DND-41 (cell line): ENCODE measurements around the gene TOMM70.

Experiments used
- ATAC-seq: fragments of 200-7000 bp; cut with Tn5 transposase; 3 replicates; pipeline ENCODE4 v1.9.1; 2021; ENCODE audit warnings: low read depth; ENCODE audit not compliant: insufficient read depth
- DNase-seq: peaks from one replicate; pipeline ENCODE4 v3.0.0-alpha.2; 2020
- H2AFZ ChIP-seq: 2 replicates; pipeline ENCODE4 v1.6.0; 2012; ENCODE audit warnings: low read depth, low read length
- H3K27ac ChIP-seq: 2 replicates; pipeline ENCODE4 v1.5.1; 2012; ENCODE audit warnings: low read length, inconsistent platforms
- H3K27me3 ChIP-seq: fragments of 200-600 bp; sonication (generic); 2 replicates; pipeline ENCODE4 v1.6.0; 2012; ENCODE audit warnings: low read length, mild to moderate bottlenecking, inconsistent platforms; ENCODE audit not compliant: insufficient read depth, poor library complexity
- H3K36me3 ChIP-seq: 2 replicates; pipeline ENCODE4 v1.5.1; 2012; ENCODE audit warnings: low read length, inconsistent platforms; ENCODE audit not compliant: insufficient read depth
- H3K4me1 ChIP-seq: 2 replicates; pipeline ENCODE4 v1.5.1; 2012; ENCODE audit warnings: mild to moderate bottlenecking, low read length; ENCODE audit not compliant: insufficient read depth
- H3K4me2 ChIP-seq: 2 replicates; pipeline ENCODE4 v1.6.0; 2012; ENCODE audit warnings: mild to moderate bottlenecking, moderate library complexity, low read length, inconsistent platforms; ENCODE audit not compliant: insufficient read depth
- H3K4me3 ChIP-seq, 2 experiments: fragments of 200-600 bp in 1 of 2; shearing (Covaris generic) in 1 of 2; 2 replicates each; pipeline ENCODE4 v1.5.1; 2012 to 2016; ENCODE audit warnings: inconsistent platforms in 2 of 2, low read length in 2 of 2, mild to moderate bottlenecking in 2 of 2, low read depth in 1 of 2, moderate library complexity in 1 of 2
- H3K79me2 ChIP-seq: 2 replicates; pipeline ENCODE4 v1.6.0; 2012; ENCODE audit warnings: low read length, inconsistent platforms; ENCODE audit not compliant: insufficient read depth
- H3K9ac ChIP-seq: 2 replicates; pipeline ENCODE4 v1.6.0; 2012; ENCODE audit warnings: low read depth, mild to moderate bottlenecking, inconsistent platforms, low read length, moderate library complexity
- H3K9me3 ChIP-seq: 2 replicates; pipeline ENCODE4 v1.5.1; 2012; ENCODE audit warnings: low read length, moderate library complexity, mild to moderate bottlenecking, inconsistent platforms; ENCODE audit not compliant: insufficient read depth, severe bottlenecking
- H4K20me1 ChIP-seq: 2 replicates; pipeline ENCODE4 v1.6.0; 2012; ENCODE audit warnings: low read length; ENCODE audit not compliant: insufficient read depth
- CTCF ChIP-seq: IDR thresholded peaks from 2 replicates; pipeline ENCODE4 v1.5.1; 2012; ENCODE audit warnings: borderline replicate concordance, low read length, moderate library complexity, mild to moderate bottlenecking; ENCODE audit not compliant: poor library complexity, severe bottlenecking; ENCODE audit errors: extremely low read depth
- EZH2 ChIP-seq: IDR thresholded peaks from 3 replicates; pipeline ENCODE4 v1.6.1; 2012; ENCODE audit warnings: borderline replicate concordance, low read depth, mild to moderate bottlenecking, moderate library complexity, low read length, inconsistent platforms; ENCODE audit not compliant: severe bottlenecking

The TOMM70 gene

GRCh38 chr3:100399341-100400071 is 1.4 kb downstream of the TOMM70 start:
- H4K20me1 ChIP-seq, result peaks cover 36% of the 10 kb centered on the region; the same call in 1 of the 2 replicates
- H3K27ac ChIP-seq, result peak overlapping the region; percentile 91
- TF ChIP-seq EZH2 (no peak), CTCF (no peak)
- peak overlapping the region; percentile 88 to 98; a peak in 3 of 4 replicates for H3K4me3 ChIP-seq
- peaks cover 4% of the 10 kb centered on the region for H3K36me3 ChIP-seq
- no peak for ATAC-seq
- DNase-seq, result no peak
- H3K4me1 ChIP-seq, result peaks cover 59% of the 10 kb centered on the region
- H2AFZ ChIP-seq, result no peak overlapping the region
- H3K9me3 ChIP-seq, result no peaks in the 10 kb centered on the region
- H3K4me2 ChIP-seq, result peak overlapping the region; percentile 87
- H3K9ac ChIP-seq, result peak overlapping the region; percentile 66
- no peaks in the 10 kb centered on the region for H3K27me3 ChIP-seq
- H3K79me2 ChIP-seq, result peaks cover 90% of the 10 kb centered on the region

GRCh38 chr3:100396967-100397366 is 3.9 kb downstream of the TOMM70 start:
- Histone ChIP-seq H3K4me2 (peak overlapping the region; percentile 42; the same call in 1 of the 2 replicates), H3K9me3 (peaks cover 2% of the 10 kb centered on the region), H2AFZ (no peak overlapping the region), H4K20me1 (peaks cover 43% of the 10 kb centered on the region; the same call in 1 of the 2 replicates), H3K4me3 (no peak overlapping the region), H3K27ac (no peak overlapping the region), H3K27me3 (no peaks in the 10 kb centered on the region), H3K79me2 (peaks cover 91% of the 10 kb centered on the region), H3K4me1 (peaks cover 34% of the 10 kb centered on the region), H3K9ac (no peak overlapping the region), H3K36me3 (peaks cover 7% of the 10 kb centered on the region)
- ATAC-seq (no peak), DNase-seq (no peak)
- TF ChIP-seq EZH2, result no peak
- TF ChIP-seq CTCF, result no peak

- Histone ChIP-seq H4K20me1 (peaks cover 43% of the 10 kb centered on the region; the same call in 1 of the 2 replicates), H3K4me2 (peak overlapping the region; percentile 42; the same call in 1 of the 2 replicates), H3K9ac (no peak overlapping the region), H3K4me3 (no peak overlapping the region), H3K27me3 (no peaks in the 10 kb centered on the region), H3K9me3 (peaks cover 5% of the 10 kb centered on the region), H3K27ac (no peak overlapping the region), H3K79me2 (peaks cover 100% of the 10 kb centered on the region), H3K36me3 (peaks cover 11% of the 10 kb centered on the region), H2AFZ (no peak overlapping the region), H3K4me1 (peaks cover 31% of the 10 kb centered on the region)
- DNase-seq, result no peak
- TF ChIP-seq CTCF (no peak), EZH2 (no peak)
- ATAC-seq, result no peak
Measured at GRCh38 chr3:100395679-100396431, 5.0 kb downstream of the TOMM70 start.
